ENCODE results near the gene ZNF691.
"Not testable (repeated sequence)": the region's sequence is repeated elsewhere in the genome, so short reads cannot be mapped to it uniquely, and the experiment has no call there.

ZNF691 gene

GRCh38 chr1:42891465-42892138, 45.2 kb downstream of the ZNF691 start:
- DNase-seq (ENCODE audit: low read depth, low spot score), result no peak
- no peak overlapping the region for H3K27ac ChIP-seq

- DNase-seq (ENCODE audit: low read depth, low spot score); H3K27ac ChIP-seq: not testable (repeated sequence)
Measured at GRCh38 chr1:42899960-42900359, 53.5 kb downstream of the ZNF691 start.

Measured in epithelial cell of prostate (primary cell).